ENCODE measurements around the gene TH. TPM values are rescaled to one million over a fixed set of nuclear protein-coding genes. Genes with fewer than 3 reads are reported as not detected.

Gene TH
- total and polyA plus RNA-seq, 2 of the 8 experiments (the other 6 are each of a cell fraction or from before 2014, with no cell fraction given): 0.09 TPM; not detected in 1

- TF ChIP-seq SUZ12 (IDR thresholded peaks at IDR 0.05; ENCODE audit: low read length): peak; percentile 88
- TF ChIP-seq CEBPB (IDR thresholded peaks at IDR 0.05; ENCODE audit: low read depth, low read length): no peak
- TF ChIP-seq E2F6 (IDR thresholded peaks at IDR 0.05): peak; percentile 26
- peak; percentile 22 for TF ChIP-seq RNF2 (IDR thresholded peaks at IDR 0.05; ENCODE audit: borderline replicate concordance, low read depth, low read length, missing control alignments, poor library complexity, severe bottlenecking)
- TF ChIP-seq CTBP2 (IDR thresholded peaks at IDR 0.05; ENCODE audit: borderline replicate concordance, insufficient read depth, insufficient read length, low read length): peak; percentile 35
- TF ChIP-seq EZH2 (IDR thresholded peaks at IDR 0.05; ENCODE audit: low read depth, low read length, severe bottlenecking): no peak
- no peak for TF ChIP-seq EP300 (IDR thresholded peaks at IDR 0.05; ENCODE audit: borderline replicate concordance in 1 of 2, low read depth in 2 of 2, low read length in 2 of 2)
- TF ChIP-seq CBX8 (IDR thresholded peaks at IDR 0.05; ENCODE audit: borderline replicate concordance, low read depth, low read length): no peak
- peak; percentile 45 for TF ChIP-seq KDM4A (IDR thresholded peaks at IDR 0.05; ENCODE audit: low read depth, low read length, severe bottlenecking)
Observed at GRCh38 chr11:2139621-2140337, 31.8 kb downstream of the TH start (continued).
